H9 (cell line): ENCODE measurements around the gene ADAMTS16. TPM values are rescaled to one million over a fixed set of nuclear protein-coding genes. Genes with fewer than 3 reads are reported as not detected.

Experiments
- DNase-seq: peaks from one replicate; pipeline ENCODE4 v3.0.0-alpha.2; 2017
- H2AFZ ChIP-seq: one replicate; pipeline ENCODE4 v1.6.1; 2013; ENCODE audit warnings: mild to moderate bottlenecking, low read length, control low read depth, moderate library complexity
- H2AK5ac ChIP-seq: 2 replicates; pipeline ENCODE4 v1.6.1; 2013; ENCODE audit warnings: low read length, control low read depth, mixed read lengths; ENCODE audit not compliant: insufficient read length
- H2BK120ac ChIP-seq: one replicate; pipeline ENCODE4 v1.6.1; 2013; ENCODE audit warnings: low read depth, mild to moderate bottlenecking, low read length, control low read depth, inconsistent platforms; ENCODE audit not compliant: poor library complexity, severe bottlenecking
- H2BK12ac ChIP-seq: 2 replicates; pipeline ENCODE4 v1.6.1; 2013; ENCODE audit warnings: low read length, control low read depth, mixed read lengths, low read depth; ENCODE audit not compliant: insufficient read length
- H2BK15ac ChIP-seq: 2 replicates; pipeline ENCODE4 v1.6.1; 2013; ENCODE audit warnings: low read depth, low read length, control low read depth
- H2BK20ac ChIP-seq: one replicate; pipeline ENCODE4 v1.6.1; 2013; ENCODE audit warnings: low read depth, mild to moderate bottlenecking, low read length, control low read depth, inconsistent platforms; ENCODE audit not compliant: poor library complexity, severe bottlenecking
- H2BK5ac ChIP-seq: 2 replicates; pipeline ENCODE4 v1.6.1; 2013; ENCODE audit warnings: low read length, control low read depth, mixed read lengths; ENCODE audit not compliant: insufficient read length
- H3K14ac ChIP-seq: 2 replicates; pipeline ENCODE4 v1.6.1; 2013; ENCODE audit warnings: low read length, control low read depth; ENCODE audit not compliant: insufficient read depth
- H3K18ac ChIP-seq: 2 replicates; pipeline ENCODE4 v1.6.1; 2013; ENCODE audit warnings: low read depth, mild to moderate bottlenecking, mixed read lengths, low read length, control low read depth; ENCODE audit not compliant: insufficient read length
- H3K23ac ChIP-seq: 2 replicates; pipeline ENCODE4 v1.6.1; 2013; ENCODE audit warnings: low read length, control low read depth, mixed read lengths, low read depth; ENCODE audit not compliant: insufficient read length
- H3K23me2 ChIP-seq: 2 replicates; pipeline ENCODE4 v1.6.1; 2013; ENCODE audit warnings: low read depth, mild to moderate bottlenecking, mixed read lengths, low read length, control low read depth; ENCODE audit not compliant: insufficient read length, poor library complexity, severe bottlenecking
- H3K27ac ChIP-seq: 2 replicates; pipeline ENCODE4 v1.5.1; 2013; ENCODE audit warnings: low read length, control low read depth, mixed read lengths, low read depth; ENCODE audit not compliant: insufficient read length
- H3K27me3 ChIP-seq: 2 replicates; pipeline ENCODE4 v1.6.1; 2013; ENCODE audit warnings: low read length, control low read depth, inconsistent platforms; ENCODE audit not compliant: insufficient read depth
- H3K4ac ChIP-seq: 2 replicates; pipeline ENCODE4 v1.6.1; 2013; ENCODE audit warnings: low read depth, mild to moderate bottlenecking, control low read depth, inconsistent platforms, low read length, moderate library complexity
- H3K4me1 ChIP-seq: 2 replicates; pipeline ENCODE4 v1.6.1; 2013; ENCODE audit warnings: low read length, control low read depth, inconsistent platforms; ENCODE audit not compliant: insufficient read depth
- H3K4me2 ChIP-seq: 2 replicates; pipeline ENCODE4 v1.6.1; 2013; ENCODE audit warnings: low read length, control low read depth, mixed read lengths; ENCODE audit not compliant: insufficient read length, insufficient read depth
- H3K56ac ChIP-seq: 2 replicates; pipeline ENCODE4 v1.6.1; 2013; ENCODE audit warnings: low read depth, mild to moderate bottlenecking, mixed read lengths, low read length, control low read depth; ENCODE audit not compliant: insufficient read length
- H3K79me1 ChIP-seq: 2 replicates; pipeline ENCODE4 v1.6.1; 2013; ENCODE audit warnings: low read depth, mild to moderate bottlenecking, moderate library complexity, low read length, control low read depth, inconsistent platforms; ENCODE audit not compliant: insufficient read depth, poor library complexity, severe bottlenecking
- H3K79me2 ChIP-seq: 2 replicates; pipeline ENCODE4 v1.6.1; 2013; ENCODE audit warnings: low read length, control low read depth, inconsistent platforms; ENCODE audit not compliant: insufficient read depth
- H3K9ac ChIP-seq: 2 replicates; pipeline ENCODE4 v1.6.1; 2013; ENCODE audit warnings: low read length, control low read depth, mixed read lengths; ENCODE audit not compliant: insufficient read length; ENCODE audit errors: extremely low read depth
- H3K9me3 ChIP-seq: one replicate; pipeline ENCODE4 v1.6.1; 2013; ENCODE audit warnings: low read depth, low read length, inconsistent platforms; ENCODE audit not compliant: control insufficient read depth
- H3T11ph ChIP-seq: one replicate; pipeline ENCODE4 v1.6.1; 2013; ENCODE audit warnings: mild to moderate bottlenecking, low read length, control low read depth, inconsistent platforms
- H4K20me1 ChIP-seq: one replicate; pipeline ENCODE4 v1.6.1; 2013; ENCODE audit not compliant: control insufficient read depth, insufficient read length, insufficient read depth
- H4K5ac ChIP-seq: 2 replicates; pipeline ENCODE4 v1.6.1; 2013; ENCODE audit warnings: low read depth, mild to moderate bottlenecking, mixed read lengths, low read length, control low read depth; ENCODE audit not compliant: insufficient read length
- H4K8ac ChIP-seq: replicated peaks from 2 replicates; pipeline ENCODE4 v1.6.1; 2013; ENCODE audit warnings: low read length, control low read depth, mixed read lengths, low read depth; ENCODE audit not compliant: insufficient read length
- H4K91ac ChIP-seq: 2 replicates; pipeline ENCODE4 v1.6.1; 2013; ENCODE audit warnings: low read depth, mild to moderate bottlenecking, moderate library complexity, mixed read lengths, low read length, control low read depth; ENCODE audit not compliant: insufficient read length
- H3K27ac Mint-ChIP-seq, 3 experiments: 2 replicates in 2 of 3; 3 replicates in 1 of 3; pipeline ENCODE4 v1.8.0; 2020 to 2021; ENCODE audit warnings: mixed read lengths in 3 of 3, mild to moderate bottlenecking in 1 of 3, moderate library complexity in 1 of 3
- H3K27me3 Mint-ChIP-seq: 2 replicates; pipeline ENCODE4 v1.8.0; 2021; ENCODE audit warnings: low read depth, mild to moderate bottlenecking, moderate library complexity, mixed read lengths
- H3K36me3 Mint-ChIP-seq, 3 experiments: 2 replicates in 2 of 3; 3 replicates in 1 of 3; pipeline ENCODE4 v1.8.0; 2020 to 2021; ENCODE audit warnings: low read depth in 3 of 3, mixed read lengths in 3 of 3; ENCODE audit not compliant: insufficient read depth in 1 of 3
- H3K4me1 Mint-ChIP-seq, 2 experiments: 2 replicates each; pipeline ENCODE4 v1.8.0; 2020; ENCODE audit warnings: mixed read lengths in 2 of 2
- H3K4me3 Mint-ChIP-seq, 2 experiments: 2 replicates in 1 of 2; 3 replicates in 1 of 2; pipeline ENCODE4 v1.8.0; 2020 to 2021; ENCODE audit warnings: mild to moderate bottlenecking in 2 of 2, mixed read lengths in 2 of 2, moderate library complexity in 1 of 2
- H3K9me3 Mint-ChIP-seq, 2 experiments: 2 replicates in 1 of 2; 3 replicates in 1 of 2; pipeline ENCODE4 v1.8.0; 2020; ENCODE audit warnings: mild to moderate bottlenecking in 2 of 2, mixed read lengths in 2 of 2, moderate library complexity in 1 of 2
- CTCF ChIP-seq: fragments of 200-600 bp; sonication (generic); conservative IDR thresholded peaks from 3 replicates; pipeline ENCODE4 v1.8.0; 2021; ENCODE audit warnings: antibody characterized with exemption, mild to moderate bottlenecking
- WGBS: extraction: QIAGEN DNeasy Blood & Tissue Kit; methylation state at CpG from one replicate; pipeline ENCODE4 v1.1.7; 2013; ENCODE audit warnings: missing lambda C conversion rate, low lambda C conversion rate, mixed read lengths; ENCODE audit not compliant: insufficient read length; ENCODE audit errors: extremely low coverage; 5-methylcytosine and 5-hydroxymethylcytosine counted together
- total RNA-seq: library from RNA; stranded (reverse); gene quantifications from 2 replicates; pipeline ENCODE4 v1.2.1, GENCODE V29; 2021

Gene ADAMTS16
- total RNA-seq, 1 experiment from 2014 or later = 4.5 TPM

GRCh38 chr5:5178580-5178979 lies 38.5 kb downstream of the ADAMTS16 start:
- no peak overlapping the region for H2BK5ac ChIP-seq
- peaks cover 3% of the 10 kb centered on the region; the same call in 1 of the 2 replicates for H3K79me2 ChIP-seq
- peaks cover 19% of the 10 kb centered on the region; the same call in 1 of the 2 replicates for H3K4me1 ChIP-seq
- H3K9ac ChIP-seq = peak overlapping the region; percentile 3
- peak overlapping the region; percentile 27 for H2BK12ac ChIP-seq
- peaks cover 2% of the 10 kb centered on the region for H4K20me1 ChIP-seq
- no peaks in the 10 kb centered on the region for H3K23me2 ChIP-seq
- H2AK5ac ChIP-seq = no peak overlapping the region
- H4K8ac ChIP-seq = no peak overlapping the region
- H2BK120ac ChIP-seq = no peak overlapping the region
- Mint-ChIP-seq H3K27ac (peak overlapping the region; percentile 8 to 100 (median 32); a peak in 5 of 7 replicates), H3K36me3 (peaks cover 4 to 11% (median 9%) of the 10 kb centered on the region in 3 experiments; a peak in 6 of 7 replicates), H3K27me3 (peaks cover 2% of the 10 kb centered on the region; the same call in 1 of the 2 replicates), H3K4me3 (peak overlapping the region in 1 of 2 experiments; percentile 62; a peak in 2 of 5 replicates), H3K9me3 (peaks cover 0 to 13% of the 10 kb centered on the region in 2 experiments; a peak in 4 of 5 replicates), H3K4me1 (peaks cover 66% of the 10 kb centered on the region in 2 experiments)
- WGBS = no CpG with 5 or more reads among the region's 2 CpGs
- H3K27ac ChIP-seq = peak overlapping the region; percentile 50
- no peak overlapping the region for H2BK20ac ChIP-seq
- 0 out of 2 replicates have a peak overlapping the region, but pooled peaks have one; percentile 45 for H2BK15ac ChIP-seq
- no peaks in the 10 kb centered on the region for H3K9me3 ChIP-seq
- H3K4me2 ChIP-seq = peak overlapping the region; percentile 19
- H3K14ac ChIP-seq = no peak overlapping the region
- no peak overlapping the region for H3K56ac ChIP-seq
- no peak overlapping the region for H3K4ac ChIP-seq
- H3K18ac ChIP-seq = peak overlapping the region; percentile 76
- no peak overlapping the region for H4K91ac ChIP-seq
- no peak overlapping the region for H2AFZ ChIP-seq
- no peak for DNase-seq
- no peak overlapping the region for H3K23ac ChIP-seq
- TF ChIP-seq CTCF = no peak
- no peaks in the 10 kb centered on the region for H3K27me3 ChIP-seq
- no peaks in the 10 kb centered on the region for H3K79me1 ChIP-seq
- no peak overlapping the region for H4K5ac ChIP-seq
- H3T11ph ChIP-seq = no peak overlapping the region
